Endothelial cell of umbilical vein (primary cell): ENCODE measurements around the gene PDSS2.

Source experiments
- CTCF ChIP-seq, 2 donors: IDR thresholded peaks; 1 replicate in 1 of 2; 2 replicates in 1 of 2; pipeline ENCODE4 v1.5.1; 2011; ENCODE audit warnings: low read length in 2 of 2, mild to moderate bottlenecking in 2 of 2, moderate library complexity in 2 of 2, control low read depth in 1 of 2, inconsistent platforms in 1 of 2, low read depth in 1 of 2; ENCODE audit not compliant: insufficient read depth in 1 of 2; ENCODE audit errors: extremely low read depth in 1 of 2
- EZH2 ChIP-seq: IDR thresholded peaks from 2 replicates; pipeline ENCODE4 v1.6.1; 2012; ENCODE audit warnings: borderline replicate concordance, low read depth, mild to moderate bottlenecking, moderate library complexity, low read length, inconsistent platforms; ENCODE audit not compliant: severe bottlenecking
- MYC ChIP-seq: IDR thresholded peaks from one replicate; pipeline ENCODE4 v1.6.1; 2011; ENCODE audit warnings: mild to moderate bottlenecking, low read depth, low read length
- POLR2A ChIP-seq: IDR thresholded peaks from 2 replicates; pipeline ENCODE4 v1.6.1; 2012; ENCODE audit warnings: low read depth, mild to moderate bottlenecking, control low read depth, low read length

GRCh38 chr6:107361753-107362604, 97.4 kb downstream of the PDSS2 start:
- no peak for TF ChIP-seq POLR2A
- TF ChIP-seq MYC = no peak
- TF ChIP-seq CTCF (IDR thresholded peaks at IDR 0.05; ENCODE audit: extremely low read depth in 1 of 2, insufficient read depth in 1 of 2, low read depth in 1 of 2, low read length in 2 of 2) = no peak
- TF ChIP-seq EZH2 = no peak
